Measurements from ENCODE around the gene ZNF580. TPM values are rescaled to one million over a fixed set of nuclear protein-coding genes. Genes with fewer than 3 reads are reported as not detected.

The ZNF580 gene
- total RNA-seq, 1 experiment from 2014 or later = 22.8 TPM

- Mint-ChIP-seq H3K9me3 (no peaks in the 10 kb centered on the region; a peak in 1 of 5 replicates), H3K36me3 (ENCODE audit: insufficient read depth in 1 of 3, low read depth in 3 of 3) (peaks cover 31 to 60% (median 53%) of the 10 kb centered on the region in 3 experiments), H3K4me3 (peak overlapping the region; percentile 42 to 74), H3K27ac (peak overlapping the region in 2 of 3 experiments; percentile 87 to 97; a peak in 6 of 7 replicates), H3K4me1 (peaks cover 41 to 48% of the 10 kb centered on the region in 2 experiments), H3K27me3 (ENCODE audit: low read depth) (no peaks in the 10 kb centered on the region)
- H3K9me3 ChIP-seq (ENCODE audit: control insufficient read depth, low read depth, low read length) = no peaks in the 10 kb centered on the region
- peaks cover 12% of the 10 kb centered on the region for H3K79me1 ChIP-seq (ENCODE audit: insufficient read depth, low read depth, low read length, poor library complexity, severe bottlenecking)
- H3K9ac ChIP-seq (ENCODE audit: extremely low read depth, insufficient read length, low read length) = no peak overlapping the region
- H3K27me3 ChIP-seq (ENCODE audit: insufficient read depth, low read length) = no peaks in the 10 kb centered on the region
- no peak overlapping the region for H2BK5ac ChIP-seq (ENCODE audit: insufficient read length, low read length)
- peaks cover 19% of the 10 kb centered on the region; the same call in 1 of the 2 replicates for H3K79me2 ChIP-seq (ENCODE audit: insufficient read depth, low read length)
- peaks cover 6% of the 10 kb centered on the region for H3K23me2 ChIP-seq (ENCODE audit: insufficient read length, low read depth, low read length, poor library complexity, severe bottlenecking)
- TF ChIP-seq CTCF (conservative IDR thresholded peaks at IDR 0.05) = no peak
- H2BK120ac ChIP-seq (ENCODE audit: low read depth, low read length, poor library complexity, severe bottlenecking) = no peak overlapping the region
- no peak overlapping the region for H3K4me2 ChIP-seq (ENCODE audit: insufficient read depth, insufficient read length, low read length)
- no peak overlapping the region for H3K14ac ChIP-seq (ENCODE audit: insufficient read depth, low read length)
- H4K5ac ChIP-seq (ENCODE audit: insufficient read length, low read depth, low read length) = no peak overlapping the region
- no peak for DNase-seq
- no peak overlapping the region for H3K56ac ChIP-seq (ENCODE audit: insufficient read length, low read depth, low read length)
- no CpG with 5 or more reads among the region's 9 CpGs for WGBS (ENCODE audit: extremely low coverage, insufficient read length, low lambda C conversion rate)
- no peak overlapping the region for H3K27ac ChIP-seq (ENCODE audit: insufficient read length, low read depth, low read length)
- H3T11ph ChIP-seq (ENCODE audit: low read length) = no peak overlapping the region
- H4K20me1 ChIP-seq (ENCODE audit: control insufficient read depth, insufficient read depth, insufficient read length) = no peaks in the 10 kb centered on the region
- H2AFZ ChIP-seq (ENCODE audit: low read length) = no peak overlapping the region
- H3K23ac ChIP-seq (ENCODE audit: insufficient read length, low read depth, low read length) = no peak overlapping the region
- H2BK12ac ChIP-seq (ENCODE audit: insufficient read length, low read depth, low read length) = no peak overlapping the region
- no peaks in the 10 kb centered on the region for H3K4me1 ChIP-seq (ENCODE audit: insufficient read depth, low read length)
- H3K18ac ChIP-seq (ENCODE audit: insufficient read length, low read depth, low read length) = no peak overlapping the region
- H2BK20ac ChIP-seq (ENCODE audit: low read depth, low read length, poor library complexity, severe bottlenecking) = no peak overlapping the region
- H4K91ac ChIP-seq (ENCODE audit: insufficient read length, low read depth, low read length) = no peak overlapping the region
- H3K4ac ChIP-seq (ENCODE audit: low read depth, low read length) = no peak overlapping the region
- no peak overlapping the region for H2BK15ac ChIP-seq (ENCODE audit: low read depth, low read length)
- H2AK5ac ChIP-seq (ENCODE audit: insufficient read length, low read length) = no peak overlapping the region
- H4K8ac ChIP-seq (replicated peaks; ENCODE audit: insufficient read length, low read depth, low read length) = no peak overlapping the region
Observed at GRCh38 chr19:55673465-55673864, 32.7 kb downstream of the ZNF580 start.
